ENCODE data around the gene PLEKHG2.

The PLEKHG2 gene

GRCh38 chr19:39389631-39390414 lies 22.6 kb upstream of the PLEKHG2 start:
- no peak overlapping the region for H3K4me3 ChIP-seq (ENCODE audit: low read depth, low read length)
- H3K4me2 ChIP-seq (ENCODE audit: low read length) = peak overlapping the region; percentile 68
- no peaks in the 10 kb centered on the region for H3K9me3 ChIP-seq (ENCODE audit: insufficient read depth, low read depth, low read length)
- peaks cover 6% of the 10 kb centered on the region for H3K79me1 ChIP-seq (ENCODE audit: low read length)
- H4K8ac ChIP-seq (ENCODE audit: low read depth, low read length) = no peak overlapping the region
- peak overlapping the region; percentile 43 for H4K12ac ChIP-seq (ENCODE audit: low read depth, low read length)
- peaks cover 8 to 9% of the 10 kb centered on the region in 2 experiments for H3K4me1 ChIP-seq (ENCODE audit: control insufficient read depth in 1 of 2, insufficient read depth in 2 of 2, low read length in 2 of 2)
- H2AK5ac ChIP-seq (ENCODE audit: low read length) = no peak overlapping the region
- H2BK120ac ChIP-seq (ENCODE audit: insufficient read depth, low read length, poor library complexity) = no peak overlapping the region
- H2BK12ac ChIP-seq (ENCODE audit: low read length) = peak overlapping the region; percentile 20
- H2AFZ ChIP-seq (ENCODE audit: insufficient read depth, low read length, poor library complexity) = no peak overlapping the region
- H3K27me3 ChIP-seq (ENCODE audit: insufficient read depth, low read length) = no peaks in the 10 kb centered on the region
- H3K4ac ChIP-seq (ENCODE audit: low read depth, low read length) = peak overlapping the region; percentile 39
- no peak for DNase-seq
- H4K91ac ChIP-seq (ENCODE audit: low read depth, low read length) = peak overlapping the region; percentile 37
- H3K23ac ChIP-seq (ENCODE audit: low read length) = no peak overlapping the region
- peak overlapping the region; percentile 79 for H3K9ac ChIP-seq (ENCODE audit: low read length)
- peaks cover 35 to 43% of the 10 kb centered on the region in 2 experiments for H3K36me3 ChIP-seq (ENCODE audit: control insufficient read depth in 1 of 2, insufficient read depth in 2 of 2, low read length in 2 of 2)
- no peak overlapping the region for H2BK5ac ChIP-seq (ENCODE audit: low read depth, low read length, poor library complexity)
- H3K18ac ChIP-seq (ENCODE audit: low read length) = peak overlapping the region; percentile 33
- H3K14ac ChIP-seq (ENCODE audit: low read length) = no peak overlapping the region
- WGBS (ENCODE audit: extremely low coverage, insufficient coverage, insufficient read length) = no CpG with 5 or more reads among the region's 13 CpGs
- H3K79me2 ChIP-seq (ENCODE audit: control insufficient read depth, insufficient read depth, low read length, poor library complexity) = peaks cover 5% of the 10 kb centered on the region
- no peak overlapping the region for H3K27ac ChIP-seq (ENCODE audit: low read depth, low read length)

- Histone ChIP-seq H2AK5ac (ENCODE audit: low read length) (no peak overlapping the region), H3K14ac (ENCODE audit: low read length) (peak overlapping the region; percentile 50), H4K12ac (ENCODE audit: low read depth, low read length) (peak overlapping the region; percentile 46), H3K4me2 (ENCODE audit: low read length) (peak overlapping the region; percentile 68), H3K27me3 (ENCODE audit: insufficient read depth, low read length) (no peaks in the 10 kb centered on the region), H3K4me1 (ENCODE audit: control insufficient read depth in 1 of 2, insufficient read depth in 2 of 2, low read length in 2 of 2) (peaks cover 8 to 9% of the 10 kb centered on the region in 2 experiments), H3K9ac (ENCODE audit: low read length) (peak overlapping the region; percentile 79), H3K18ac (ENCODE audit: low read length) (peak overlapping the region; percentile 17), H3K79me2 (ENCODE audit: control insufficient read depth, insufficient read depth, low read length, poor library complexity) (peaks cover 5% of the 10 kb centered on the region), H4K91ac (ENCODE audit: low read depth, low read length) (peak overlapping the region; percentile 72), H2AFZ (ENCODE audit: insufficient read depth, low read length, poor library complexity) (peak overlapping the region; percentile 20), H3K4ac (ENCODE audit: low read depth, low read length) (peak overlapping the region; percentile 5), H2BK5ac (ENCODE audit: low read depth, low read length, poor library complexity) (peak overlapping the region; percentile 65), H2BK120ac (ENCODE audit: insufficient read depth, low read length, poor library complexity) (peak overlapping the region; percentile 12), H3K36me3 (ENCODE audit: control insufficient read depth in 1 of 2, insufficient read depth in 2 of 2, low read length in 2 of 2) (peaks cover 32 to 41% of the 10 kb centered on the region in 2 experiments), H3K4me3 (ENCODE audit: low read depth, low read length) (peak overlapping the region; percentile 78), H4K8ac (ENCODE audit: low read depth, low read length) (peak overlapping the region; percentile 73), H3K79me1 (ENCODE audit: low read length) (peaks cover 6% of the 10 kb centered on the region), H2BK12ac (ENCODE audit: low read length) (no peak overlapping the region), H3K23ac (ENCODE audit: low read length) (no peak overlapping the region), H3K9me3 (ENCODE audit: insufficient read depth, low read depth, low read length) (no peaks in the 10 kb centered on the region), H3K27ac (ENCODE audit: low read depth, low read length) (peak overlapping the region; percentile 86)
- peak; percentile 27 to 52 for DNase-seq
- no CpG with 5 or more reads among the region's 10 CpGs for WGBS (ENCODE audit: extremely low coverage, insufficient coverage, insufficient read length)
Measured at GRCh38 chr19:39390451-39390750, 22.1 kb upstream of the PLEKHG2 start.

- Histone ChIP-seq H3K4me3 (ENCODE audit: low read depth, low read length) (peak within 1 kb of the TSS; percentile 90), H2AK5ac (ENCODE audit: low read length) (peak within 1 kb of the TSS; percentile 51), H3K23ac (ENCODE audit: low read length) (no peak within 1 kb of the TSS), H3K18ac (ENCODE audit: low read length) (peak within 1 kb of the TSS; percentile 33), H2BK120ac (ENCODE audit: insufficient read depth, low read length, poor library complexity) (peak within 1 kb of the TSS; percentile 12), H3K4me2 (ENCODE audit: low read length) (peak within 1 kb of the TSS; percentile 92), H3K14ac (ENCODE audit: low read length) (peak within 1 kb of the TSS; percentile 50), H3K79me1 (ENCODE audit: low read length) (peaks cover 6% of the 10 kb centered on the region), H2BK5ac (ENCODE audit: low read depth, low read length, poor library complexity) (peak within 1 kb of the TSS; percentile 65), H2BK12ac (ENCODE audit: low read length) (peak within 1 kb of the TSS; percentile 20), H4K12ac (ENCODE audit: low read depth, low read length) (peak within 1 kb of the TSS; percentile 46), H3K27me3 (ENCODE audit: insufficient read depth, low read length) (no peaks in the 10 kb centered on the region), H4K8ac (ENCODE audit: low read depth, low read length) (peak within 1 kb of the TSS; percentile 73), H4K91ac (ENCODE audit: low read depth, low read length) (peak within 1 kb of the TSS; percentile 72), H3K4me1 (ENCODE audit: control insufficient read depth in 1 of 2, insufficient read depth in 2 of 2, low read length in 2 of 2) (peaks cover 8 to 9% of the 10 kb centered on the region in 2 experiments), H3K9ac (ENCODE audit: low read length) (peak within 1 kb of the TSS; percentile 79), H3K79me2 (ENCODE audit: control insufficient read depth, insufficient read depth, low read length, poor library complexity) (peaks cover 5% of the 10 kb centered on the region), H2AFZ (ENCODE audit: insufficient read depth, low read length, poor library complexity) (peak within 1 kb of the TSS; percentile 20), H3K4ac (ENCODE audit: low read depth, low read length) (peak within 1 kb of the TSS; percentile 44), H3K9me3 (ENCODE audit: insufficient read depth, low read depth, low read length) (no peaks in the 10 kb centered on the region), H3K36me3 (ENCODE audit: control insufficient read depth in 1 of 2, insufficient read depth in 2 of 2, low read length in 2 of 2) (peaks cover 33 to 39% of the 10 kb centered on the region in 2 experiments), H3K27ac (ENCODE audit: low read depth, low read length) (peak within 1 kb of the TSS; percentile 86)
- peak; percentile 99 for DNase-seq
- no CpG with 5 or more reads among the region's 60 CpGs for WGBS (ENCODE audit: extremely low coverage, insufficient coverage, insufficient read length)
Measured at GRCh38 chr19:39390751-39391437, 21.6 kb upstream of the PLEKHG2 start, which contains the start of the genes MED29 and PAF1. Gene MED29 (plus strand): TSS chr19:39391378. CDS start chr19:39391423, 45 bp downstream. Gene PAF1 (minus strand): TSS chr19:39391106. CDS start chr19:39390864, 242 bp downstream.

DNA sequence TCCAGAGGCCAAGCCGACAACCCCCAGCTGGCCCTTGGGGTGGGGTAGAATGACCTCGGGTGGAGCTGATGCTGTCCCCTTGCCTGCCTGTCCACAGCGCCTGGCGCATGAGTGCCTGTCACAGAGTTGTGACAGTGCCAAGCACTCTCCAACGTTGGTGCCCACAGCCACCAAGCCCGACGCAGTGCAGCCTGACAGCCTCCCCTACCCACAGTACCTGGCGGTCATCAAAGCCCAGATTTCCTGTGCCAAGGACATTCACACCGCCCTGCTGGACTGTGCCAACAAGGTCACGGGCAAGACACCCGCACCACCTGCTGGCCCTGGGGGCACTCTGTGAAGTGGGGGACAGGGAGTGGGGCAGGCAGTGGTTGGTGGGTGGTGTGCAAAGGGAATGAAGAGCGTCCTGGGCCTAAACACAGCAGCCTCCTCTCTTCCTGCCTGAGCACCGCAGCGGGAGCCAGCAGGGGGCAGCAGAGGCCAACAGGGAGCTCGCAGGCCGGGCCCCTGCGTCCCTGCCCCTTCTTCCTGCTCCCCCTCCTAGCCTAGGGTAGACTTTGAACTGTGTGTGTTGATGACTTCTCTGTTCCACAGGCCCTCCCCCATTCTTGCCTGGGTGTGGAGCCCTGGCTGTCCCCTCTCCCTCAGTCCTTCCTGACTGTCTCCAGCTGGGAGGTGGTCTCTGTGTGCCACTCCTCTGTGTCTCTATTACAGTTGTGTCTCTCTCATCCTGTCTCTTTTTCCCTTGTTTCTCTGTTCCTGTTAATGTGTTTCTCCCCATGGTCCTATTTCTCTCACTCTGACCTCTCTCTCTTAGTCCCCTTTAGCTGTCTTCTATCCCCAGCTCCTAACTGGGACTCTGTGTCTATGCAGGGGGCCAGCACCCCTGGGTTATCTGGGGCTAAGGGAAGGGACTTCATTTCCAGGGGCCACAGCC lies 14.8 kb upstream of the PLEKHG2 start:
- WGBS (ENCODE audit: extremely low coverage, insufficient coverage, insufficient read length) = no CpG with 5 or more reads among the region's 17 CpGs
- no peaks in the 10 kb centered on the region for H3K27me3 ChIP-seq (ENCODE audit: insufficient read depth, low read length)

More for the DNA sequence above, 14.8 kb upstream of the PLEKHG2 start:
- peak overlapping the region; percentile 33 for H3K18ac ChIP-seq (ENCODE audit: low read length)
- peak overlapping the region; percentile 60 for H3K4ac ChIP-seq (ENCODE audit: low read depth, low read length)
- H3K23ac ChIP-seq (ENCODE audit: low read length) = no peak overlapping the region
- H4K12ac ChIP-seq (ENCODE audit: low read depth, low read length) = peak overlapping the region; percentile 48
- H3K79me2 ChIP-seq (ENCODE audit: control insufficient read depth, insufficient read depth, low read length, poor library complexity) = peaks cover 2% of the 10 kb centered on the region
- DNase-seq = peak; percentile 74 to 85
- peak overlapping the region; percentile 42 for H2AFZ ChIP-seq (ENCODE audit: insufficient read depth, low read length, poor library complexity)
- H3K36me3 ChIP-seq (ENCODE audit: control insufficient read depth in 1 of 2, insufficient read depth in 2 of 2, low read length in 2 of 2) = peaks cover 16 to 21% of the 10 kb centered on the region in 2 experiments
- peak overlapping the region; percentile 15 for H2AK5ac ChIP-seq (ENCODE audit: low read length)
- H2BK120ac ChIP-seq (ENCODE audit: insufficient read depth, low read length, poor library complexity) = peak overlapping the region; percentile 36
- H3K4me2 ChIP-seq (ENCODE audit: low read length) = no peak overlapping the region
- H2BK5ac ChIP-seq (ENCODE audit: low read depth, low read length, poor library complexity) = no peak overlapping the region
- H3K9ac ChIP-seq (ENCODE audit: low read length) = no peak overlapping the region
- no peak overlapping the region for H3K27ac ChIP-seq (ENCODE audit: low read depth, low read length)
- H2BK12ac ChIP-seq (ENCODE audit: low read length) = peak overlapping the region; percentile 56
- H3K4me3 ChIP-seq (ENCODE audit: low read depth, low read length) = no peak overlapping the region
- peaks cover 23 to 25% of the 10 kb centered on the region in 2 experiments for H3K4me1 ChIP-seq (ENCODE audit: control insufficient read depth in 1 of 2, insufficient read depth in 2 of 2, low read length in 2 of 2)
- H3K79me1 ChIP-seq (ENCODE audit: low read length) = peaks cover 4% of the 10 kb centered on the region
- peak overlapping the region; percentile 41 for H4K91ac ChIP-seq (ENCODE audit: low read depth, low read length)
- H3K9me3 ChIP-seq (ENCODE audit: insufficient read depth, low read depth, low read length) = no peaks in the 10 kb centered on the region
- peak overlapping the region; percentile 17 for H3K14ac ChIP-seq (ENCODE audit: low read length)
- peak overlapping the region; percentile 30 for H4K8ac ChIP-seq (ENCODE audit: low read depth, low read length)
